ENCODE data around the gene GYPE.
"Not testable (repeated sequence)": the region's sequence is repeated elsewhere in the genome, so short reads cannot be mapped to it uniquely, and the experiment has no call there.

Gene GYPE

DNA sequence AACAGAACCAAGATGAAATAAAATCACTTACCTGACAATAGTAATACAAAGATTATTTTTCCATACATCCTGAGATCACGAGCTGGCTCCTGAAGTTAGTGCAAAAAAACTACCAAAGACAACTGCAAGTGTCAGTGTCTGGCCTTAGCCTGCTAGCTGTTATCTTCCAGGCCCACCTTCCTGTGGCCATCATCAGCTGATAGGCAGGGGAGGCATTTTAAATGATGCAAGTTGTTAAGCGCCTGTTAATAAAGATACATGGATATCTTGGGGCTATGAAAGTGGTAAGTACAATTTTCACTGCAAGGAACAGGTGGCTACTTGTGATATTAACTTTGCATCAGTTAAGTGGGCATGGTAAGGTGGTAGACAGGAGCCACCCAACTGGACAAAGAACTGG, at the start of gene GYPE:
GYPE (minus strand) TSS at position 120 of the 400 bp plus-strand sequence; CDS start at position 68, 52 bp downstream.
- H3K27ac ChIP-seq = not testable (repeated sequence)

DNA sequence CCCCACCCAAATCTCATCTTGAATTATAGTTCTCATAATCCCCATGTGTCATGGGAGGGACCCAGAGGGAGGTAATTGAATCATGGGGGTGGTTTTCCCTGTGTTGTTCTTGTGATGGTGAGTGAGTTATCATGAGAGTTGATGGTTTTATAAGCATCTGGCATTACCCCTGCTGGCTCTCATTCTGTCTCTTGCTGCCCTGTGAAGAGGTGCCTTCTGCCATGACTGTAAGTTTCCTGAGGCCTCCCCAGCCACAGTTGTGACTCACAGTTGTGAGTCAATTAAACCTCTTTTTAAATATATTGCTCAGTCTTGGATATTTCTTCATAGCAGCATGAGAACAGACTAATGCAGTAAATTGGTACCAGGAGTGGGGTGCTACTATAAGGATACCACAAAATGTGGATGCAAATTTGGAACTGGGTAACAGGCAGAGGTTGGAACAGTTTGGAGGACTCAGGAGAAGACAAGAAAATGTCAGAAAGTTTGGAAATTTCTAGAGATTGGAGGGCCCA, 46.2 kb upstream of the GYPE start:
- not testable (repeated sequence) for H3K27ac ChIP-seq

DNA sequence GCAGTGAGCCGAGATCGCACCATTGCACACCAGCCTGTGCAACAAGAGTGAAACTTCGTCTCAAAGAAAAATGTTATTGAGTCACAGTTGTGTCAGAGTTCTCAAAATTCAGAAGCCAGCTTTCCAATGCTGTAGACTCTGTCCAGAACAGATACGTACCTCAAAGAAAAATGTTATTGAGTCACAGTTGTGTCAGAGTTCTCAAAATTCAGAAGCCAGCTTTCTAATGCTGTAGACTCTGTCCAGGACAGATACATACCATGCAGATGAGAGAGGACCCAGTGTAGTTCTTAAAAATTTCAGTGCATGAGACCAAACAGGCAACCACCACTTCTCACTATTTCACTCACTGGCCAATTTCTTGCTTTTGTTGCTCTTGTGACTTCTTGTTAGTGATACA, 45.6 kb upstream of the GYPE start:
- not testable (repeated sequence) for H3K27ac ChIP-seq

DNA sequence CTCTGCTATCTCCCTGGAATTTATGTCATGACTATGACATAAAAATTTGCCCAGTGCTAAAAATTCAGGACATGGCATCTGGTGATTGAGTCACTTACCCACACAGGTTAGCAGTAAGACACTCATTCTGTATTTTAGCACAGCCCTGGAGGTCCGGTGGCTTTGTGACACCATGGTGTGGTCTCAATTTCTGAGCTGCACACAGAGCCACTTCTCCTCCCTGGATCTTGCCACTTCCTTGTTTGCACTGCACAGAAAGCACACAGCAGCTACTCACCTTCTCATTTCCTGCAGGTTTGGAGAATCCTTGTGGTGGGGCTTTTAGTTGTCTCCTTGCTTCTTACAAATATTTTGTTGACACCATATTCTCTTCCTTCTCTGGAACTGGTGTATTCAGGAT, 44.8 kb upstream of the GYPE start:
- H3K27ac ChIP-seq = not testable (repeated sequence)

DNA sequence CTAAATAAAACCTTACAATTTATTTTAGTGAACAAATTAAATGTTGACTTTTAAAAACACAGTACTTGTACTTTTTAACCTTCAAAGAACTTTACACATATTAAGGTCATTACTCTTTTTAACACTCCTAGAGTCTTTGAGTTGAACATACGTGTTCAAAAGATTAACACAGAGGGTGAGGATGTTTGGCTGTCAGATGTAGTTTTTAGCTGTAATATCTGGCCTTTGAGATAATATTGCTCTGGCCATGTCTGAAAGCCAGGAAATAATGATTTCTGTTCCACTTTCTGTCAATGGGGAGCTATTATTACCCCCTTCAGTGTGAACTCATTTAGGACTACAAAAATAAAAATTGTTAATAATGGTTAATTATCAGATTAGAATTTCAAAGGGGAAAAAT, 42.1 kb upstream of the GYPE start:
- H3K27ac ChIP-seq = not testable (repeated sequence)

DNA sequence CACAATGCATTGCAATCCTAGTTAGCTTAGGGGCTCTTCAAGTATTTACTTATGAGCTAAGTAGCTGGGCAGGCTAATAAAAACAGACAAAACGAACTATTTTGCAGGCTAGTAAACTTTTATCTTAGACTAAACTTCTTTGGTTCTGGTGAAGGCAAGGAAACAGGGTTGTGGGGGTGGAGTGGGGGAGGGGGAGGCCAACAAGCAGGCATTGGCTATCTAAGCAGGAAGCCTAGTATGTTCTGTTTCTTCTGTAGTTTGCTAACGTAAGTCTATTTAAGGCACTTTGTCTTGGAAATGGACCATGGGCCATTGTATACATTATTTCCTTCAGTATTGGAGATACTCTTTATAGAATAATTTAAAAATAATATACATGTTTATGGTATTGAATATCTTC, 35.3 kb upstream of the GYPE start:
- not testable (repeated sequence) for H3K27ac ChIP-seq

DNA sequence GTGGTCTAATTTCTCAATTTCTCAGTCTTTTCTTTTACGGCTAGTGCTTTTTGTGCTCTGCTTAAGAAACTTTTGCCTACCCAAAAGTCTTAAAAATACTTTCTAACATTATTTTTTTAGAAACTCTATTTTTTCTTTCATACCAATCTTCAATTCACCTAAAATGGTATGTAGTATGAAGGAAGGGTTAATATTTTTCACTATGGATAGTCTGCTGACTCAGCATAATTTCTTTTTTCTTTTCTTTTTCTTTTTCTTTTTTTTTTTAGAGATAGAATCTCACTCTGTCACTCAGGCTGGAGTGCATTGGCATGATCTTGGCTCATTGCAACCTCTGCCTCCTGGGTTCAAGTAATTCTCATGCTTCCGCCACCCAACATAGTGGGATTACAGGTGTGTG, 34.2 kb upstream of the GYPE start:
- TF ChIP-seq ZFX (IDR thresholded peaks at IDR 0.05) = no peak
- TF ChIP-seq, protein P1, sequence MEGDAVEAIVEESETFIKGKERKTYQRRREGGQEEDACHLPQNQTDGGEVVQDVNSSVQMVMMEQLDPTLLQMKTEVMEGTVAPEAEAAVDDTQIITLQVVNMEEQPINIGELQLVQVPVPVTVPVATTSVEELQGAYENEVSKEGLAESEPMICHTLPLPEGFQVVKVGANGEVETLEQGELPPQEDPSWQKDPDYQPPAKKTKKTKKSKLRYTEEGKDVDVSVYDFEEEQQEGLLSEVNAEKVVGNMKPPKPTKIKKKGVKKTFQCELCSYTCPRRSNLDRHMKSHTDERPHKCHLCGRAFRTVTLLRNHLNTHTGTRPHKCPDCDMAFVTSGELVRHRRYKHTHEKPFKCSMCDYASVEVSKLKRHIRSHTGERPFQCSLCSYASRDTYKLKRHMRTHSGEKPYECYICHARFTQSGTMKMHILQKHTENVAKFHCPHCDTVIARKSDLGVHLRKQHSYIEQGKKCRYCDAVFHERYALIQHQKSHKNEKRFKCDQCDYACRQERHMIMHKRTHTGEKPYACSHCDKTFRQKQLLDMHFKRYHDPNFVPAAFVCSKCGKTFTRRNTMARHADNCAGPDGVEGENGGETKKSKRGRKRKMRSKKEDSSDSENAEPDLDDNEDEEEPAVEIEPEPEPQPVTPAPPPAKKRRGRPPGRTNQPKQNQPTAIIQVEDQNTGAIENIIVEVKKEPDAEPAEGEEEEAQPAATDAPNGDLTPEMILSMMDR (conservative IDR thresholded peaks at IDR 0.05) = no peak
- H3K27ac ChIP-seq = no peak overlapping the region

DNA sequence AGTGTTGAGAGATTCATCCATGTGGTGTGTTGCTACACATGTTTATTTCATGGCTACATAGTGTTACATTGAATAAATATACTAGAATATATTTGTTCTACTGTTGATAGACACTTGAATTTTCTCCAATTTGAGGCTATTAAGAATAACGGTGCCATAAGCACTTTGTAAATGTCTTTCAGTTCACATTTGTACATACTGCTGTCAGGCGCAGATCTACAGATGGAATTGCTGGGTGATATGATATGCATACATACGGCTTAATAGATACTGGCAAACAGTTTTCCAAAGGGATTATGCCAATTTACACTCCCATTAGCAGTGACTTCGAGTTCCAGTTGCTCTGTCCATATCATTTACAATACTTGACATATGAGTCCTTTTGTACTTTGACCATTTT, 33.5 kb upstream of the GYPE start:
- not testable (repeated sequence) for H3K27ac ChIP-seq

DNA sequence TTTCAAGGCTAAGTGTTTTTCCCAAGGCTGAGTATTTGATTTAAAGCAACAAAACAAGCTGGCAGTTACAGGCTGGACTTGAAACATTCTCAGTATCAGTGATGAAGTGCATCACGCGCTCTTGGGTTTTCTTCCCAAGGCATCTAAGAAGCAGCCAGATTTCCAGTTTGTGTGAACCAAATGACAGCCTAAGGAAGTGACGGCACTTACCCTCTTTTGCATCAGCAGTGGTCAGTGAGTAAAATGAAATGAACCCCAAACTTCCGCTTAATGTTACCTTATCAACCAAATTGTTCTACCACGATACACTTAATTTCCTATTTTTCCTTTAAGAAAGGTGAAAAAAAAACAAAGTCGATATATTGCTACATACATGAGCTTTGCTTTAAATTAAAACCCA, 15.8 kb upstream of the GYPE start:
- H3K27ac ChIP-seq = no peak overlapping the region
- TF ChIP-seq, protein P1 (conservative IDR thresholded peaks at IDR 0.05) = no peak
- TF ChIP-seq ZFX (IDR thresholded peaks at IDR 0.05) = no peak

DNA sequence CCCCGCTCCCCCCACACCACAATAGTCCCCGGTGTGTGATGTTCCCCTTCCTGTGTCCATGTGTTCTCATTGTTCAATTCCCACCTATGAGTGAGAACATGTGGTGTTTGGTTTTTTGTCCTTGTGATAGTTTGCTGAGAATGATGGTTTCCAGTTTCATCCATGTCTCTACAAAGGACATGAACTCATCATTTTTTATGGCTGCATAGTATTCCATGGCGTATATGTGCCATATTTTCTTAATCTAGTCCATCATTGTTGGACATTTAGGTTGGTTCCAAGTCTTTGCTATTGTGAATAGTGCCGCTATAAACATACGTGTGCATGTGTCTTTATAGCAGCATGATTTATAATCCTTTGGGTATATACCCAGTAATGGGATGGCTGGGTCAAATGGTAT, 11.1 kb upstream of the GYPE start:
- H3K27ac ChIP-seq = not testable (repeated sequence)

DNA sequence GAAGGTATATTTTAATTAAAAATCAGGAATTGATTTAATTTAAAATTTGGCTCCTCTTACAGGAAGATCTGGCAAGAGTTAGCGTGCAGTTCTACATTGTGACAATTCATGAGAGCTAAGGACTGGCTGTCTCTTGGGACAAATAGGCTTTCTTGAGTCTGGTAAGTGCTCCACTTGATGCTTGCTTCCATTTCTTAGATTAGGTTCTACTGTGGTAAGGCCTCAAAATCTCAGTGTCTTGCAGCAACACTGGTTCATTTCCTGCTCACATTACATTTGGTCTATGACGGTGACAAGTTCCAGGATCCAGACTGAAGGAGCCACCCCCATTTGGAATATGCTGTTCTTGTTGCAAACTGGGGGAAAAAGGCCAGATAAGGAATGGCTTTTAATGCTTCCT, 7.1 kb upstream of the GYPE start:
- not testable (repeated sequence) for H3K27ac ChIP-seq

DNA sequence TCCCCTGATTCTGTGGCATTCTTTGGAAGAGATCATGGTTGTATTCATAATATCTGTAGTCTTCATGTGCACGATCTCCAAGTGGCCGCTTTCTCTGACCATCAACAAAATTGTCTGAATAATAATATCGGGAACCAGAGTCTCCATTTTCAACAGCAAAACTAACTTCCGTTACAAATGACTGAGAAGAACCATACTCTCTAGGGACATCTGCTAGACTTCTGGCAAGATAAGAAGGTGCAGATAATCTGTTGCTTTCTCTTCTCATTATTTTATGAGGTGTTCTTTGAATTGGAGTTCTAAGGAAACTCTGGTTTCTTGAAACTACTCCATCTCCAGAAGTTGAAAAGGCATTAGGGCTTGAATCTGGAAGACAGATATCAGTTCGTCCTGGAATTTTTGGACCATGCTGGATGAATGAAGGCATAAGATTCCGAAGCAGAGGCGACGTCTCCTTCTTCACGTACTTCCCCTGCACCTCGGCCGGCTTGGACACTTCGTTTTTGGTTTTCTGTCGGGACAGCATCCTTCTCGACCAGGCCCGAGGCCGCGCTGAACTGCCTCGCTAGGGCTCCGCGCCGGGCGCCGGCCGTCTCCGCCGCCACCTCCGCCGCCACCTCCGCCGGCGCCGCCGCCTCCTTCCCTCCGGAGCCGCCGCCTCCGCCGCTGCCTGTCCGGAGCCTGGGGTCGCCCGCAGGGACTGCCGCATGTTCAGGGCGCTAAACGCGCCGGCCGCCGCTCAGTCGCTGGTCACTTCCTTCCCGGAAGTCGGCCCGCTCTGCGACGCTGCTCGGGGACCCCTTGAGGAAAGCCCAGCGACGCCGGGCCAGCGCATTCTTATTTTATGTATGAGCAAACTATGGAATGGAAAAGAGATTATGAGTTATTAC, 6.4 kb upstream of the GYPE start:
- not testable (repeated sequence) for H3K27ac ChIP-seq

DNA sequence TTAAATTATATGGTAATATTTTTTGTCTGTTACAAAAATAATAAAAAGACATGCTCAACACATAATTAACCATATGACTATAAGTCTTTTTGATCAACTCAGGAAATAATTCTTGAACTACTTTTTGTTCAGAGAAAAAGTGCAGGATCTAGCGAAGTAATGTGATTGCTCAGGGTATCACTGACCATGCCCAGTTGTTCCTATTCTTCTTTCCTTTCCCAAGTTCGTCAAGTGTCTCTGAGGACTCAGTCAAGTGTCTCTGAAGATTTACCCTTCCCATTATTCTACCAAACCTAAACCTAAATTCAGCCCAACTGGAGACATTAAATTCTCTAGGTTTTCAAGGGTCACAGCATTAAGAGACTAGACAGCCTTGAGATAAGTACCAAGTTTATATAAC, 5.5 kb upstream of the GYPE start:
- not testable (repeated sequence) for H3K27ac ChIP-seq

DNA sequence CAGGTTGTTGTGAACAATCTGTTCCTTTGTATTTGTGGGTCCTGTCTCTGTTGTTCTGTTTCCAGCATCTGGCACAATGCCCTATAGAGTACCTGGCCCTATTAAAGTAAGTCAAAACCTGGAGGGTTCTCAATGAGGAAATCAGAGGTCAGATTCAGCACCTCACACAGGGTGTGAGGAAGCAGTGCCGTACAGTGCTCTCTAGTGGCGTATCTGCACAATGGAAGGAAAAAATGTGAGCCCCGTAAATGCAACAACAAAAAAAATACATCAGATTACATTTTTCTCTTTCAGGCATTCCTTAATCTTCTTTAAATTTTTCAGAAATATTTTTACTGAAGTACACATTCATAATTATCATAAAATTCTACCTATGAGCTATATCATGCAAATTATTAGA, 2.5 kb upstream of the GYPE start:
- H3K27ac ChIP-seq = not testable (repeated sequence)
- TF ChIP-seq, protein P1 (conservative IDR thresholded peaks at IDR 0.05) = peak; percentile 61

DNA sequence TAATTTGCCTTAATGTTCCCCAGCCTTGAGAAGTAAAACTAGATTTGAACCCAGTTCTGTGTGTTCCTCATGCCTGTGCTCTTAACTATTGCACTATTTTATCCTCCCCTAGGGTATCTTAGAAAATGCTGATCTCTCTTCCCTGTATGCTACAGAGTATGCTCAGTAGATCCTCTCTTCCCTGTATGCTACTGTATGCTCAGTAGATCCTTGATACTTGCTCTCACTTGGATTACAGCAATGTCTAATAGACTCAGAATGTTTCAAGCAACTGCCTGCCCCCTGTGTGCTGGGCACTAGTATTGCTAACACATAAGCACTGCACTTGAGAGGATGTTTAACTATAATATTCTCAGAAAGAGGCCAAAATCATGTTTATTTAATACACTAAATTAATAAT, 928 bp downstream of the GYPE start:
- H3K27ac ChIP-seq = not testable (repeated sequence)

DNA sequence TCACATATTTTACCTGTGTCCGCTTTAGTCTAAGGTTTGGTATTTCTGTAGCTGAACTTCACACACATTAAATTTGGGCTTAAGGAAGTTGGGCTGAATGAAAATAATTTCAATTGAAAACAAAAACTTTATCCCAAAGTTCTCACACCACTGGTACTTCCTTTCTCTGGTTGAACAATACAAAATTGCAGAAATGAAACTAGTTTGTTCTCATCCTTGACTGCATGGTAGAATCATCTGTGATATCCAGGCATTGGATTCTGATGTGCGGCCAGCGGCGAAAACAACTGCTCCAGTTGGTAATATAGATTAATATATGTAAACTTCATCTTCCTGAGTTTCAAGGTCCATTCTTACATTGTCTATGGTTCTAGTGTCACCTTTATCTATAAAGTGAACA, 15.0 kb downstream of the GYPE start:
- not testable (repeated sequence) for H3K27ac ChIP-seq

DNA sequence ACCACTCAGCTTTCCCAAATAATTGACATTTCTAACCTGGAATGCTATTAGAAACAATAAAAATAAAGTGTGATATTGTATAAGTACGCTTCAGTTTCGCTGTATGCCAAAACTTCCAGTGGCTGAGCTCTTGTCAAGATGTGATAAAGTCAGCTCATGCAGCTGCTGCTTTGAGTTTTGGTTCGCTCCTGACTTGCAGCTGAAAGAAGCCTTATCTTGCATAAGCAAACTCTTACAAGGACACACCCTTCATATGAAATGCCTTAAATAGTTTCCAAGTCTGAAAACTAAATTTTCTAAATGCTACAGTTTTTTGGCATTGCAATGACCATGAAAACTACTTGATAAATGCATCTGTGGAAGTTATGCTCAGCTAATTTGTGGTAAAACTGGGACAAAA, 17.2 kb downstream of the GYPE start:
- not testable (repeated sequence) for H3K27ac ChIP-seq

DNA sequence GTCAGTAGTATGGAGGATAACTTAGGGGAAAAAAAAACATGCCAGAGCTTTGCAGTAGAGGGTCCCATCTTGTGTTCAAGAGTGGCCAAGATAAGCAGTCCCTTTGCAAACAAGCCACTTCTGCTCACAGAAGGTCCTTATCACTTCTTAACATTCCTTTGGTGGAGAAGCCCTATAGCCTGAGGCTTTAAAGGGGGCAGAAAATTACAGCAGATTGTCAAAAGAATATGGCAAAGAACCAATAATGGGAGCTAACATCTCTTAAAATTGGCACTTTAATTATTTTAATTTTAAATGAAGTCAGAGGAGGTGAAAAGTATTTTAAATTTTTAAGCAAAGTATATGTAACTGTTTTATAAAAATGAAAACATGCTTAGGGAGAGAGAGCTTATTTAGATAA, 20.4 kb downstream of the GYPE start:
- not testable (repeated sequence) for H3K27ac ChIP-seq

Measured in C4-2B (cell line).